GM12878 (cell line): ENCODE results near the gene PRKCB. TPM values are rescaled to one million over a fixed set of nuclear protein-coding genes. Genes with fewer than 3 reads are reported as not detected.

Experiments
- ATAC-seq: fragments of 200-7000 bp; cut with Tn5 transposase; 3 replicates; pipeline ENCODE4 v1.9.1; 2020; ENCODE audit warnings: mild to moderate bottlenecking, moderate library complexity
- BruUV-seq: library from RNA; stranded (reverse); fragments of 400-500 nt; replicated peaks from 2 replicates; lab custom pipeline; 2021; lab: Mats Ljungman, UMichigan
- CTCF ChIA-PET: fragments of 300-600 bp; sonication (Branson Sonifier 250); formaldehyde crosslinking; extraction: SDS; loops from one replicate; lab custom pipeline; 2021; ENCODE audit warnings: inconsistent platforms; lab: Yijun Ruan, JAX
- POLR2A ChIA-PET: fragments of 350-600 bp; formaldehyde crosslinking; extraction: SDS; loops from one replicate; lab custom pipeline; 2021; ENCODE audit warnings: inconsistent platforms; lab: Charles Lee
- RAD21 ChIA-PET: fragments of 300-600 bp; sonication (Branson Sonifier 250); formaldehyde crosslinking; loops from one replicate; lab custom pipeline; 2023; ENCODE audit warnings: antibody characterized with exemption; ENCODE audit not compliant: unreplicated experiment; lab: Charles Lee
- SMC1A ChIA-PET: fragments of 300-600 bp; sonication (Branson Sonifier 250); formaldehyde crosslinking; loops from one replicate; lab custom pipeline; 2023; ENCODE audit not compliant: unreplicated experiment, uncharacterized antibody; lab: Charles Lee
- DNase-seq: peaks from one replicate; pipeline ENCODE4 v3.0.0-alpha.2; 2011; ENCODE audit warnings: low read depth, low spot score
- FAIRE-seq: peaks from 3 replicates; lab custom pipeline; 2011; peaks lifted over from hg19 to GRCh38; lab: Jason Lieb, UNC
- H2AFZ ChIP-seq: 2 replicates; pipeline ENCODE4 v1.6.0; 2011; ENCODE audit warnings: low read depth, low read length, control low read depth; ENCODE audit not compliant: control insufficient read depth
- H3K27ac ChIP-seq: 2 replicates; pipeline ENCODE4 v1.5.1; 2011; ENCODE audit warnings: control low read depth; ENCODE audit not compliant: control insufficient read depth, insufficient read depth
- H3K27me3 ChIP-seq, 2 experiments: replicated peaks in 1 of 2; 2 replicates each; pipeline versions ENCODE4 v1.6.0 to v1.6.1; 2011; ENCODE audit warnings: low read length in 1 of 2; ENCODE audit not compliant: control insufficient read depth in 2 of 2, insufficient read depth in 2 of 2
- H3K36me3 ChIP-seq, 2 experiments: 2 replicates each; pipeline ENCODE4 v1.5.1; 2011; ENCODE audit warnings: low read length in 1 of 2; ENCODE audit not compliant: control insufficient read depth in 2 of 2, insufficient read depth in 2 of 2
- H3K4me1 ChIP-seq: 2 replicates; pipeline ENCODE4 v1.6.1; 2011; ENCODE audit warnings: mild to moderate bottlenecking, low read length, moderate library complexity, mixed read lengths; ENCODE audit not compliant: control insufficient read depth, insufficient read depth
- H3K4me2 ChIP-seq: 2 replicates; pipeline ENCODE4 v1.6.0; 2011; ENCODE audit warnings: control low read depth; ENCODE audit not compliant: control insufficient read depth, insufficient read depth
- H3K4me3 ChIP-seq: fragments of 200-600 bp; sonication (generic); 2 replicates; pipeline ENCODE4 v1.5.1; 2016
- H3K79me2 ChIP-seq: 2 replicates; pipeline ENCODE4 v1.6.0; 2011; ENCODE audit warnings: low read length; ENCODE audit not compliant: control insufficient read depth, insufficient read depth
- H3K9ac ChIP-seq: 2 replicates; pipeline ENCODE4 v1.8.0; 2011; ENCODE audit warnings: low read length, control low read depth, mixed read lengths; ENCODE audit not compliant: control insufficient read depth, insufficient read depth
- H3K9me3 ChIP-seq: replicated peaks from 3 replicates; pipeline ENCODE4 v1.5.1; 2011; ENCODE audit warnings: mild to moderate bottlenecking, low read length; ENCODE audit not compliant: control insufficient read depth, insufficient read depth
- H4K20me1 ChIP-seq: 2 replicates; pipeline ENCODE4 v1.6.0; 2011; ENCODE audit not compliant: control insufficient read depth, insufficient read depth
- BRCA1 ChIP-seq: IDR thresholded peaks from 2 replicates; pipeline ENCODE4 v1.6.1; 2011; ENCODE audit warnings: low read depth, low read length, improper control_type of control experiment
- CBX3 ChIP-seq: fragments of 200-600 bp; sonication (generic); IDR thresholded peaks from 2 replicates; pipeline ENCODE4 v1.6.1; 2016; ENCODE audit warnings: low read depth, borderline replicate concordance
- CREM ChIP-seq: IDR thresholded peaks from 2 replicates; pipeline ENCODE4 v1.6.1; 2014; ENCODE audit warnings: antibody characterized with exemption, low read depth
- JUNB ChIP-seq: IDR thresholded peaks from 2 replicates; pipeline ENCODE4 v1.6.1; 2016; ENCODE audit warnings: antibody characterized with exemption, mild to moderate bottlenecking
- KDM1A ChIP-seq: fragments of 200-600 bp; sonication (generic); IDR thresholded peaks from 2 replicates; pipeline ENCODE4 v1.6.1; 2016; ENCODE audit warnings: borderline replicate concordance
- SMAD1 ChIP-seq: fragments of 450-650 bp; IDR thresholded peaks from 2 replicates; pipeline ENCODE4 v1.6.1; 2018; ENCODE audit warnings: mild to moderate bottlenecking, low read depth; ENCODE audit not compliant: partially characterized antibody
- SMARCA5 ChIP-seq: fragments of 450-650 bp; IDR thresholded peaks from 2 replicates; pipeline ENCODE4 v1.6.1; 2017; ENCODE audit warnings: mild to moderate bottlenecking
- STAT1 ChIP-seq: fragments of 450-650 bp; conservative IDR thresholded peaks from 2 replicates; pipeline ENCODE4 v1.6.1; 2014; ENCODE audit warnings: antibody characterized with exemption, mild to moderate bottlenecking
- TCF3 ChIP-seq: IDR thresholded peaks from 2 replicates; pipeline ENCODE4 v1.6.1; 2012; ENCODE audit warnings: low read depth, mild to moderate bottlenecking, low read length, borderline replicate concordance; ENCODE audit not compliant: insufficient read depth
- ZBTB40 ChIP-seq: fragments of 450-650 bp; IDR thresholded peaks from 2 replicates; pipeline ENCODE4 v1.6.1; 2016; ENCODE audit warnings: mild to moderate bottlenecking, moderate library complexity, borderline replicate concordance
- WGBS: methylation state at CpG from one replicate; pipeline ENCODE4 v1.1.6; 2016; ENCODE audit warnings: low lambda C conversion rate; ENCODE audit not compliant: insufficient replicate concordance, insufficient coverage; ENCODE audit errors: missing lambda C conversion rate; 5-methylcytosine and 5-hydroxymethylcytosine counted together
- in situ Hi-C: fragments of 300-500 bp; cut with MboI; formaldehyde crosslinking; loops from 9 replicates; pipeline ENCODE4 v1.14.3; 2018; ENCODE audit warnings: mixed read lengths
- intact Hi-C: fragments of 100-400 bp; cut with micrococcal nuclease; formaldehyde crosslinking; loops from one replicate; pipeline ENCODE4 v1.14.2; 2022; ENCODE audit not compliant: unreplicated experiment
- polyA plus RNA-seq, 11 experiments: library from polyadenylated mRNA; depleted of rRNA in 4 of 11; unstranded in 6 of 11; stranded (reverse) in 5 of 11; fragments of >200 nt; fragmentation: Nextera tagmentation in 4 of 11; fragmentation: Illumina TruSeq in 1 of 11; extraction: Ambion mirVana in 4 of 11; extraction: Trizol in 1 of 11; gene quantifications; 1 replicate in 1 of 11; 2 replicates in 10 of 11; pipeline versions ENCODE4 v1.2.1 to v1.2.3, GENCODE V29; 2011 to 2016; ENCODE audit warnings: inconsistent platforms in 2 of 11, missing spikeins in 2 of 11, low read depth in 1 of 11
- total RNA-seq, 4 experiments: library from RNA; depleted of rRNA in 3 of 4; stranded (reverse); fragments of >200 nt in 3 of 4; fragmentation: Illumina TruSeq in 1 of 4; extraction: Trizol in 1 of 4; gene quantifications; 2 replicates each; pipeline versions ENCODE4 v1.2.1 to v1.2.3, GENCODE V29; 2013 to 2021

Gene PRKCB
- total and polyA plus RNA-seq, 10 of the 15 experiments (the other 5 are each of a cell fraction or from before 2014, with no cell fraction given) = 21.4 to 158 (median 97.3) TPM

- H4K20me1 ChIP-seq = no peaks in the 10 kb centered on the region; the same call in 1 of the 2 replicates
- H3K36me3 ChIP-seq = peaks cover 2 to 9% of the 10 kb centered on the region in 2 experiments
- H3K9ac ChIP-seq = no peak overlapping the region
- intact Hi-C loops = no loop called here
- RAD21 ChIA-PET = no interaction called here
- H3K27ac ChIP-seq = no peak overlapping the region
- TF ChIP-seq CBX3 (no peak), TCF3 (no peak), JUNB (no peak), BRCA1 (no peak), KDM1A (no peak), STAT1 (no peak), CREM (no peak), SMAD1 (no peak)
- TF ChIP-seq, all 136 proteins: peak for 0
- no peak overlapping the region for H3K4me2 ChIP-seq
- ChIA-PET CTCF (interaction anchor here (1.1 kb wide), 1 partner anchor 51 kb away, joined by 3 read pairs; no protein-coding TSS in a partner anchor), POLR2A (interaction anchor here (0.6 kb wide), 1 partner anchor 119 kb away, joined by 3 read pairs; no protein-coding TSS in a partner anchor), SMC1A (interaction anchor here (0.6 to 0.9 kb wide), 2 partner anchors 9 to 131 kb away, joined by 3 read pairs; no protein-coding TSS in a partner anchor)
- no peak overlapping the region for H3K4me3 ChIP-seq
- peaks cover 16% of the 10 kb centered on the region for H3K79me2 ChIP-seq
- no peaks in the 10 kb centered on the region for H3K27me3 ChIP-seq
- in situ Hi-C loops = no loop called here
- H2AFZ ChIP-seq = no peak overlapping the region
- no TSS peak for BruUV-seq
- H3K4me1 ChIP-seq = peaks cover 5% of the 10 kb centered on the region; the same call in 1 of the 2 replicates
- FAIRE-seq (no peak), ATAC-seq (no peak), DNase-seq (no peak)
- no peaks in the 10 kb centered on the region for H3K9me3 ChIP-seq
Measured at GRCh38 chr16:23940111-23940510, 104.3 kb downstream of the PRKCB start.

- Histone ChIP-seq H3K27ac (no peak overlapping the region), H3K4me1 (peaks cover 5% of the 10 kb centered on the region; the same call in 1 of the 2 replicates), H3K79me2 (peaks cover 16% of the 10 kb centered on the region), H3K9me3 (no peaks in the 10 kb centered on the region), H4K20me1 (no peaks in the 10 kb centered on the region; the same call in 1 of the 2 replicates), H3K9ac (no peak overlapping the region), H3K4me2 (no peak overlapping the region), H3K4me3 (no peak overlapping the region), H2AFZ (no peak overlapping the region), H3K36me3 (peaks cover 2 to 9% of the 10 kb centered on the region in 2 experiments), H3K27me3 (no peaks in the 10 kb centered on the region)
- SMC1A ChIA-PET = interaction anchor here (0.9 kb wide), 1 partner anchor 130 kb away, joined by 3 read pairs; no protein-coding TSS in a partner anchor
- BruUV-seq = no TSS peak
- peak; percentile 43; the same call in 1 of the 2 replicates for TF ChIP-seq ZBTB40
- no peak for TF ChIP-seq SMARCA5
- DNase-seq (no peak), FAIRE-seq (no peak), ATAC-seq (no peak)
- WGBS = 100% methylated on average over 1 of the region's 1 CpG
- RAD21 ChIA-PET = no interaction called here
- in situ Hi-C loops (no loop called here), intact Hi-C loops (no loop called here)
- POLR2A ChIA-PET = interaction anchor here (0.6 kb wide), 1 partner anchor 120 kb away, joined by 3 read pairs; no protein-coding TSS in a partner anchor
- CTCF ChIA-PET = no interaction called here
Measured at GRCh38 chr16:23941025-23941424, 105.2 kb downstream of the PRKCB start.
